ENCODE results near the gene HS6ST3.

Gene HS6ST3

DNA sequence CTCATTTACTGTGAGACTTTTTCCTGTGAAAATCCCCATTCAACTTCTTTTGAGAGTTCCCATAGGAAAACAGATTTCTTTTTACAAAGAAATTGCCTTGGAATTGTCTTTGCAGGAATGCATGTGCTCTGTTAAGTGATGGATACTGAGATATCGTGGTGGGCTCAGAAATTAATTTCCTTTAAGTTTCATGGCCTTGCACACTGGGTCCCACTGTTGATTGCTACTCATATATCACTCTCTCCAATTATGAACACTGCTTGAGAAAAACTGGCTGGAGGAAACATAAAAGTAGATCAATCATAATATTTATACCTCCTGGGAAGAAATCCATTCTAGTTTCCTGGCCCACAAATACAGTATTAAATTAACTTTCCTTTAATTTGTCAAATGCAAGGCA lies 773.1 kb downstream of the HS6ST3 start:
- Mint-ChIP-seq H3K27ac (no peak overlapping the region), H3K9me3 (peaks cover 4% of the 10 kb centered on the region), H3K27me3 (ENCODE audit: low read depth) (no peaks in the 10 kb centered on the region), H3K4me3 (no peak overlapping the region), H3K36me3 (ENCODE audit: low read depth) (no peaks in the 10 kb centered on the region), H3K4me1 (ENCODE audit: low read depth) (no peaks in the 10 kb centered on the region)
- DNase-seq (ENCODE audit: low spot score): no peak

- DNase-seq (ENCODE audit: low spot score): no peak
- Mint-ChIP-seq H3K9me3 (peaks cover 4% of the 10 kb centered on the region), H3K4me3 (no peak overlapping the region), H3K27ac (no peak overlapping the region), H3K27me3 (ENCODE audit: low read depth) (no peaks in the 10 kb centered on the region), H3K4me1 (ENCODE audit: low read depth) (no peaks in the 10 kb centered on the region), H3K36me3 (ENCODE audit: low read depth) (no peaks in the 10 kb centered on the region)
Measured at GRCh38 chr13:96871469-96871868, 781.6 kb downstream of the HS6ST3 start.

- no peaks in the 10 kb centered on the region for H3K4me1 Mint-ChIP-seq (ENCODE audit: low read depth)
- H3K27me3 Mint-ChIP-seq (ENCODE audit: low read depth): no peaks in the 10 kb centered on the region
- no peaks in the 10 kb centered on the region for H3K36me3 Mint-ChIP-seq (ENCODE audit: low read depth)
- H3K27ac Mint-ChIP-seq: no peak overlapping the region
- H3K4me3 Mint-ChIP-seq: no peak overlapping the region
- no peak for DNase-seq (ENCODE audit: low spot score)
- peaks cover 15% of the 10 kb centered on the region for H3K9me3 Mint-ChIP-seq
Measured at GRCh38 chr13:96880419-96880818, 790.5 kb downstream of the HS6ST3 start.
